ENCODE results near the gene SERPINA1.

Gene SERPINA1

DNA sequence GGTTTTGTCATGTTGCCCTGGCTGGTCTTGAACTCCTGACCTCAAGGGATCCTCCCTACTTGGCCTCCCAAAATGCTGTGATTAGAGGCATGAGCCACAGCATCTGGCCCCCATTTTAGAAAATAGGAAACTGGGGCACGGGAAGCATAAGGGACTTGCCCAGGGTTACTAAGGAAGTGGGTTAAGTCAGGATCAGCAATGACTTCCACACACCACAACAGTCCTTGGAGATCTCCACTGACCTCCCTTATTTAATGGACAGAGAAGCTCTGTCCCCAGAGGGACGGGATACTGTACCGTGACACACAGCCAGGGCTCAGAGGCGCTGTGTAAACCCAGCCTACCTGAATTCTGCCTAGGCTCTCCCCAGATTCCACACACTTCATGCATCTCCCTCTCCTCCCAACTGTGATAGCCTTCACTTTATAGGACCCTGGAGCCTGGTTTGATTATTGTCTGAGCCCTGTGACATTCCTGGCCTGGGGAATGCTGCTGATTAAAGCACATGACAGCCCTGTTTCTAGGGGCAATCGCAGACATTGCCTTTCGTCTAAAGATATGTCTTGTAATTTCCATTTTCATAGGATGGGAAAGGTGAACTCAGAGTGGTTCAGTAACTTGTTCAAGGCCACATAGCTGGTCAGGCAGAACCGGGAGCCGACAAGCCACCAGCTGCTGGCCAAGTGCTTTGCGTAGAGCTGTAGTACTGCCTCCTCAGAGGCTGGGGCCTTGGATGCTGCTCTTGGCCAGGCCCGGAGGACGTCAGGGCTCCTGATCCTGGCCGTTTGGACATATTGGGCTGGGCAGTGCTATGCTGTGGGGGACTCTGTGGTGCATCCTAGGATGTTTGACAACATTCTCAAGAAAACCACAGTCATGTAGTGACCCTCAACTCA is 20.8 kb downstream of the SERPINA1 start:
- no peaks in the 10 kb centered on the region for H3K79me2 ChIP-seq (ENCODE audit: low read length)
- H3K36me3 ChIP-seq (replicated peaks; ENCODE audit: insufficient read depth, low read length): no peaks in the 10 kb centered on the region
- H3K27me3 ChIP-seq (replicated peaks; ENCODE audit: insufficient read depth, low read length): no peaks in the 10 kb centered on the region
- H3K9me2 ChIP-seq (replicated peaks; ENCODE audit: insufficient read depth, low read length): no peaks in the 10 kb centered on the region
- H3K9me3 ChIP-seq (replicated peaks; ENCODE audit: insufficient read depth, low read length): no peaks in the 10 kb centered on the region
- no peak overlapping the region for H3K27ac ChIP-seq (ENCODE audit: low read length)
- no peaks in the 10 kb centered on the region for H3F3A ChIP-seq (ENCODE audit: insufficient read depth, low read length)
- no peaks in the 10 kb centered on the region for H4K20me1 ChIP-seq (ENCODE audit: insufficient read depth, low read length)
- TF ChIP-seq, protein P1, sequence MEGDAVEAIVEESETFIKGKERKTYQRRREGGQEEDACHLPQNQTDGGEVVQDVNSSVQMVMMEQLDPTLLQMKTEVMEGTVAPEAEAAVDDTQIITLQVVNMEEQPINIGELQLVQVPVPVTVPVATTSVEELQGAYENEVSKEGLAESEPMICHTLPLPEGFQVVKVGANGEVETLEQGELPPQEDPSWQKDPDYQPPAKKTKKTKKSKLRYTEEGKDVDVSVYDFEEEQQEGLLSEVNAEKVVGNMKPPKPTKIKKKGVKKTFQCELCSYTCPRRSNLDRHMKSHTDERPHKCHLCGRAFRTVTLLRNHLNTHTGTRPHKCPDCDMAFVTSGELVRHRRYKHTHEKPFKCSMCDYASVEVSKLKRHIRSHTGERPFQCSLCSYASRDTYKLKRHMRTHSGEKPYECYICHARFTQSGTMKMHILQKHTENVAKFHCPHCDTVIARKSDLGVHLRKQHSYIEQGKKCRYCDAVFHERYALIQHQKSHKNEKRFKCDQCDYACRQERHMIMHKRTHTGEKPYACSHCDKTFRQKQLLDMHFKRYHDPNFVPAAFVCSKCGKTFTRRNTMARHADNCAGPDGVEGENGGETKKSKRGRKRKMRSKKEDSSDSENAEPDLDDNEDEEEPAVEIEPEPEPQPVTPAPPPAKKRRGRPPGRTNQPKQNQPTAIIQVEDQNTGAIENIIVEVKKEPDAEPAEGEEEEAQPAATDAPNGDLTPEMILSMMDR (IDR thresholded peaks at IDR 0.05; ENCODE audit: low read length): no peak
- TF ChIP-seq EZH2 (optimal IDR thresholded peaks at IDR 0.05; ENCODE audit: low read depth, low read length): no peak
- no peak for TF ChIP-seq EZH2phosphoT487 (IDR thresholded peaks at IDR 0.05; ENCODE audit: low read length)
- no peak overlapping the region for H3K4me3 ChIP-seq (ENCODE audit: low read length)
- DNase-seq: no peak
- H3K9ac ChIP-seq (ENCODE audit: low read length): no peak overlapping the region
- no peak overlapping the region for H3K4me2 ChIP-seq (ENCODE audit: low read depth, low read length)
- no peak overlapping the region for H2AFZ ChIP-seq (ENCODE audit: low read length)
- H3K4me1 ChIP-seq (ENCODE audit: low read length): no peaks in the 10 kb centered on the region

DNA sequence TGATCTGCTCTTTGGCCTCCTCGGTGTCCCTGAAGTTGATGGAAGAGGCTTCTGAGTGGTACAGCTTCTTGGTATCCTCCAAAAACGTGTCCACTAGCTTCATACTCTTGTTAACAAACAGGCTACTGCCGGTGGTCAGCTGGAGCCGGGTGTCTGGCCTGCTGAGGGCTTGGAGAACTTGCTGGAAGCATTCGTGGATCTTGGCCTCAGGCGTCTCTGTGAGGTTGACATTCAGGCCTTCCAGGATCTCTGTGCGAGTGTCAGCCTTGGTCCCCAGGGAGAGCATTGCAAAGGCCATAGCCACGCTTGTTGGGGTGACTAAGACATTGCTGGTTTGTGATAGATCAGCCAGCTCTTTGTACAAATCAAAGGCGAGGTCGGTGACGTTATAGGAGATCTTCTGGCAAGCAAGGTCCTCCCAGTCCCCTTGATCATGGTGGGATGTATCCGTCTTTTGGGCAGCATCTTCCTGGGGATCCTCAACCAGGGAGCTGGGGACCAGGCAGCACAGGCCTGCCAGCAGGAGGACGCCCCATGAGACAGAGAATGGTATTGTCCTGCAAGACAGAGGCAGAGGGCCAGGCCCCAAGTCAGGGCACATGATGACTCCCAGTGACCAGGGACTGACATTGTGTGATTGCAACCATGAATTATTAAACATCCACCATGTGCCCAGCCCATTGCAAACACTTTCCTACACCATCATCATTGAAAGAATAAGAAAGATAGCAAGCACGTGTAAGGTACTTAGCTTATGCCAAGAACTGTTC is 22.1 kb downstream of the SERPINA1 start, which contains the start of gene SERPINA2:
TSS of gene SERPINA2 (minus strand) at position 553 of the 770 bp plus-strand sequence.
- H3K4me2 ChIP-seq (ENCODE audit: low read depth, low read length): no peak within 1 kb of the TSS
- H3K27me3 ChIP-seq (replicated peaks; ENCODE audit: insufficient read depth, low read length): no peaks in the 10 kb centered on the region
- H3K4me3 ChIP-seq (ENCODE audit: low read length): no peak within 1 kb of the TSS
- TF ChIP-seq, protein P1 (IDR thresholded peaks at IDR 0.05; ENCODE audit: low read length): no peak
- TF ChIP-seq EZH2 (optimal IDR thresholded peaks at IDR 0.05; ENCODE audit: low read depth, low read length): no peak
- TF ChIP-seq EZH2phosphoT487 (IDR thresholded peaks at IDR 0.05; ENCODE audit: low read length): no peak
- DNase-seq: no peak
- H3K79me2 ChIP-seq (ENCODE audit: low read length): no peaks in the 10 kb centered on the region
- no peak within 1 kb of the TSS for H2AFZ ChIP-seq (ENCODE audit: low read length)
- no peaks in the 10 kb centered on the region for H3K9me2 ChIP-seq (replicated peaks; ENCODE audit: insufficient read depth, low read length)
- no peaks in the 10 kb centered on the region for H4K20me1 ChIP-seq (ENCODE audit: insufficient read depth, low read length)
- no peak within 1 kb of the TSS for H3K9ac ChIP-seq (ENCODE audit: low read length)
- no peaks in the 10 kb centered on the region for H3F3A ChIP-seq (ENCODE audit: insufficient read depth, low read length)
- no peaks in the 10 kb centered on the region for H3K9me3 ChIP-seq (replicated peaks; ENCODE audit: insufficient read depth, low read length)
- H3K4me1 ChIP-seq (ENCODE audit: low read length): no peaks in the 10 kb centered on the region
- no peaks in the 10 kb centered on the region for H3K36me3 ChIP-seq (replicated peaks; ENCODE audit: insufficient read depth, low read length)
- H3K27ac ChIP-seq (ENCODE audit: low read length): no peak within 1 kb of the TSS

DNA sequence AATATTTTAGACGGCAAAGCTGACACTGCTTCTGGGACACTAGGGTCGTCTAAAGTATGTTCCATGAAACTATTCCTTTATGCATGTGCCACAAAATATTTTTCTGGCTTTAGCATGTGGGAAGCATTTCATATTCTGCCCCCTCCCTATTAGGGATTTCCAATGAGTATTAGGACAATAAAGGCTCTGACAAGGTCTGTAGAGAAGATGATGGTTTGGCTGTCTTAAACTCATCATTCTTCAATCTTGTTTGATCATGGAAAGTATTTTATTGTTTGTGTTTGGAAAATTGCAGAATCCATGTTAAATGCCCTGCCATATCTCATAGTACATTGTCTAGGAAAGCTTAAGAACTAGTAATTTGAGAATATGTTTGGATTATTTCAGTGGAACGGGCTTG is 22.8 kb downstream of the SERPINA1 start:
- H3K4me1 ChIP-seq (ENCODE audit: low read length): no peaks in the 10 kb centered on the region
- no peak overlapping the region for H3K9ac ChIP-seq (ENCODE audit: low read length)
- DNase-seq: no peak
- H3K4me2 ChIP-seq (ENCODE audit: low read depth, low read length): no peak overlapping the region
- no peak overlapping the region for H3K4me3 ChIP-seq (ENCODE audit: low read length)
- no peaks in the 10 kb centered on the region for H3K9me3 ChIP-seq (replicated peaks; ENCODE audit: insufficient read depth, low read length)
- no peaks in the 10 kb centered on the region for H3K27me3 ChIP-seq (replicated peaks; ENCODE audit: insufficient read depth, low read length)
- H3K9me2 ChIP-seq (replicated peaks; ENCODE audit: insufficient read depth, low read length): no peaks in the 10 kb centered on the region
- no peak overlapping the region for H3K27ac ChIP-seq (ENCODE audit: low read length)
- H2AFZ ChIP-seq (ENCODE audit: low read length): no peak overlapping the region
- H3K36me3 ChIP-seq (replicated peaks; ENCODE audit: insufficient read depth, low read length): no peaks in the 10 kb centered on the region
- TF ChIP-seq, protein P1 (IDR thresholded peaks at IDR 0.05; ENCODE audit: low read length): no peak
- TF ChIP-seq EZH2 (optimal IDR thresholded peaks at IDR 0.05; ENCODE audit: low read depth, low read length) (no peak), EZH2phosphoT487 (IDR thresholded peaks at IDR 0.05; ENCODE audit: low read length) (no peak)
- no peaks in the 10 kb centered on the region for H4K20me1 ChIP-seq (ENCODE audit: insufficient read depth, low read length)
- no peaks in the 10 kb centered on the region for H3F3A ChIP-seq (ENCODE audit: insufficient read depth, low read length)
- no peaks in the 10 kb centered on the region for H3K79me2 ChIP-seq (ENCODE audit: low read length)
